CD4-positive, CD25-positive, alpha-beta regulatory T cell (primary cell): Measurements from ENCODE around the gene PDP2. TPM values are rescaled to one million over a fixed set of nuclear protein-coding genes. Genes with fewer than 3 reads are reported as not detected.

Experiments
- ATAC-seq, 2 donors: fragments of 150-1000 bp; cut with Tn5 transposase; one replicate each; pipeline ENCODE4 v1.10.0; 2021; ENCODE audit warnings: low read depth in 2 of 2, moderate number of reproducible peaks in 2 of 2, moderate library complexity in 1 of 2
- DNase-seq, 3 donors: peaks; one replicate each; pipeline versions ENCODE4 v3.0.0 to v3.0.0-alpha.2; 2012 to 2022; ENCODE audit warnings: mixed read lengths in 1 of 3
- H3K27ac ChIP-seq: one replicate; pipeline ENCODE4 v1.7.0; 2013; ENCODE audit warnings: mild to moderate bottlenecking, low read length; ENCODE audit not compliant: insufficient read depth, poor library complexity, severe bottlenecking
- H3K27me3 ChIP-seq: one replicate; pipeline ENCODE4 v1.7.0; 2013; ENCODE audit warnings: low read length; ENCODE audit not compliant: control insufficient read depth, insufficient read depth
- H3K36me3 ChIP-seq: one replicate; pipeline ENCODE4 v1.7.0; 2013; ENCODE audit warnings: mild to moderate bottlenecking, low read length, moderate library complexity; ENCODE audit not compliant: control insufficient read depth, insufficient read depth
- H3K4me1 ChIP-seq: 2 replicates; pipeline ENCODE4 v1.7.0; 2013; ENCODE audit warnings: mild to moderate bottlenecking, low read length; ENCODE audit not compliant: insufficient read depth, control insufficient read depth, poor library complexity, severe bottlenecking
- H3K4me3 ChIP-seq: one replicate; pipeline ENCODE4 v1.7.0; 2013; ENCODE audit warnings: low read depth, mild to moderate bottlenecking, low read length, moderate library complexity
- H3K9me3 ChIP-seq, 2 experiments: 1 replicate in 1 of 2; 2 replicates in 1 of 2; pipeline ENCODE4 v1.7.0; 2013; ENCODE audit warnings: low read length in 2 of 2, mild to moderate bottlenecking in 1 of 2, moderate library complexity in 1 of 2; ENCODE audit not compliant: control insufficient read depth in 2 of 2
- H3K27ac Mint-ChIP-seq, 3 donors: one replicate each; pipeline ENCODE4 v1.8.0; 2020 to 2022; ENCODE audit warnings: mild to moderate bottlenecking in 3 of 3, mixed read lengths in 3 of 3, moderate library complexity in 2 of 3
- H3K27me3 Mint-ChIP-seq: one replicate; pipeline ENCODE4 v1.8.0; 2022; ENCODE audit warnings: mild to moderate bottlenecking, mixed read lengths
- H3K36me3 Mint-ChIP-seq: one replicate; pipeline ENCODE4 v1.8.0; 2020; ENCODE audit warnings: mixed read lengths
- H3K4me1 Mint-ChIP-seq, 4 donors: one replicate each; pipeline ENCODE4 v1.8.0; 2020 to 2022; ENCODE audit warnings: mixed read lengths in 4 of 4, mild to moderate bottlenecking in 1 of 4
- H3K4me3 Mint-ChIP-seq, 4 donors: one replicate each; pipeline ENCODE4 v1.8.0; 2020 to 2022; ENCODE audit warnings: mild to moderate bottlenecking in 4 of 4, mixed read lengths in 4 of 4, moderate library complexity in 3 of 4
- H3K9me3 Mint-ChIP-seq, 7 donors: one replicate each; pipeline ENCODE4 v1.8.0; 2020 to 2022; ENCODE audit warnings: mixed read lengths in 7 of 7, mild to moderate bottlenecking in 3 of 7, moderate library complexity in 2 of 7
- polyA plus RNA-seq, 4 donors: library from polyadenylated mRNA; unstranded; fragments of 300-500 nt; fragmentation: Illumina TruSeq; gene quantifications; one replicate each; pipeline ENCODE4 v1.2.3, GENCODE V29; 2021
- total RNA-seq: library from RNA; stranded (reverse); gene quantifications from one replicate; pipeline ENCODE4 v1.2.3, GENCODE V29; 2022

PDP2 gene
- total and polyA plus RNA-seq, 5 donors from 2014 or later = 0.07 to 7.1 (median 1.9) TPM

- peaks cover 0 to 8% (median 4%) of the 10 kb centered on the region in 4 donors for H3K4me1 Mint-ChIP-seq
Measured at GRCh38 chr16:66924527-66925321, 44.4 kb downstream of the PDP2 start.

GRCh38 chr16:66925322-66925840 is 45.1 kb downstream of the PDP2 start, which contains the start of gene RRAD:
Gene RRAD, minus strand, starts transcription at chr16:66925535. Its CDS starts 356 bp downstream, at chr16:66925179.
- Mint-ChIP-seq H3K27ac (no peak within 1 kb of the TSS), H3K27me3 (peaks cover 51% of the 10 kb centered on the region), H3K4me3 (peak within 1 kb of the TSS; percentile 68 to 82 (median 73)), H3K9me3 (peaks cover 0 to 1% (median 0%) of the 10 kb centered on the region in 7 donors), H3K36me3 (peaks cover 7% of the 10 kb centered on the region), H3K4me1 (peaks cover 0 to 8% (median 4%) of the 10 kb centered on the region in 4 donors)
- Histone ChIP-seq H3K4me3 (no peak within 1 kb of the TSS), H3K27ac (no peak within 1 kb of the TSS), H3K9me3 (no peaks in the 10 kb centered on the region), H3K36me3 (no peaks in the 10 kb centered on the region), H3K4me1 (peaks cover 15% of the 10 kb centered on the region), H3K27me3 (peaks cover 11% of the 10 kb centered on the region)
- no peak for DNase-seq
- peak in 1 of 2 donors; percentile 3 for ATAC-seq

More at GRCh38 chr16:66924527-66925321, 44.4 kb downstream of the PDP2 start:
- DNase-seq = peak in 2 of 3 donors; percentile 33 to 40
- no peak overlapping the region for H3K27ac Mint-ChIP-seq
- no peaks in the 10 kb centered on the region for H3K36me3 ChIP-seq
- H3K4me1 ChIP-seq = peaks cover 15% of the 10 kb centered on the region
- H3K27me3 ChIP-seq = peaks cover 11% of the 10 kb centered on the region
- no peak overlapping the region for H3K27ac ChIP-seq
- peak; percentile 55 to 63 for ATAC-seq
- H3K9me3 Mint-ChIP-seq = peaks cover 0 to 1% (median 0%) of the 10 kb centered on the region in 7 donors
- H3K27me3 Mint-ChIP-seq = peaks cover 51% of the 10 kb centered on the region
- H3K36me3 Mint-ChIP-seq = peaks cover 3% of the 10 kb centered on the region
- no peak overlapping the region for H3K4me3 ChIP-seq
- H3K9me3 ChIP-seq = no peaks in the 10 kb centered on the region
- peak overlapping the region in 1 of 4 donors; percentile 71 for H3K4me3 Mint-ChIP-seq

DNA sequence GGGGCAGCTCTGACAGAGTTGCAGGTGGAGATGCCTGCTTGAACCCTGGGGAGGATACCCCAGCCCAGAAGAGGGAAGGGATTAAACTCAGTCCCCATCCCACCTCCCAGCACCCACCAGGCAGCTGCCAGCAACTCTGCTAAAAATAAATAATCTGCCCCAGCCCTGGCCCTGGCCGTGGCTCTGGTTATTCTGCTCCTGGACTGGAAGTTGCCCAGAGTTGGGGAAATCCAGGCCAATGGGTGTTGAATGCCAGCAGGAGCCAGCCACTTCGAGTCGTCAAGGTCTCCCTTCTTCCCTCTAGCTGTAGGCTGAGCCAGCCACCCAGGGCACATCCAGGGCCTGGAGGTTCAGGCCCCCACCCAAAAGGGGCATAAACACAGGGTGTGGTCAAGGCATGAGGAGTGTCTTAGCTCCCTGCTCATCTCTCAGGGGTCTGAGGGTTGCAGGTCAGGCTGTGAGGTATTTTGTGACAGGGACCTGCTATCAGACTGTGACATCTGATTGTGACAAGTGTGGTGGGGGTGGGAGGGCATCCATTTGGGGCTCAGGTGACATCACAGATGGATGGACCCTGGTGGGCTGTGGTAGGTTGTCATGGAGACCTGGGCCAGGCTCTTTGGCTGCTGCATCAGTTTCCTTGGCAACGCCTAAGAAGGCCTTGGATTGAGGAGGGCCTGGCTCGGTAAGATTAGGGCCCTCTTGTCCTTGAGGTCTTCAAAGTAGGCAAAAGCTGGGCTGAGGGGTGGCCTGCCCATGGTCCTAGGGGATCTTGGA is 46.0 kb downstream of the PDP2 start:
- H3K4me1 ChIP-seq = peaks cover 15% of the 10 kb centered on the region
- H3K27me3 Mint-ChIP-seq = peaks cover 46% of the 10 kb centered on the region
- H3K9me3 ChIP-seq = no peaks in the 10 kb centered on the region
- H3K9me3 Mint-ChIP-seq = peaks cover 0 to 1% (median 0%) of the 10 kb centered on the region in 7 donors
- peaks cover 0 to 8% (median 4%) of the 10 kb centered on the region in 4 donors for H3K4me1 Mint-ChIP-seq
- H3K4me3 Mint-ChIP-seq = peak overlapping the region in 3 of 4 donors; percentile 68 to 82 (median 75)
- DNase-seq (no peak), ATAC-seq (no peak)
- peaks cover under 1% of the 10 kb centered on the region for H3K36me3 ChIP-seq
- H3K36me3 Mint-ChIP-seq = peaks cover 7% of the 10 kb centered on the region
- H3K27ac Mint-ChIP-seq = no peak overlapping the region
- H3K27ac ChIP-seq = no peak overlapping the region
- no peak overlapping the region for H3K4me3 ChIP-seq
- peaks cover 11% of the 10 kb centered on the region for H3K27me3 ChIP-seq

DNA sequence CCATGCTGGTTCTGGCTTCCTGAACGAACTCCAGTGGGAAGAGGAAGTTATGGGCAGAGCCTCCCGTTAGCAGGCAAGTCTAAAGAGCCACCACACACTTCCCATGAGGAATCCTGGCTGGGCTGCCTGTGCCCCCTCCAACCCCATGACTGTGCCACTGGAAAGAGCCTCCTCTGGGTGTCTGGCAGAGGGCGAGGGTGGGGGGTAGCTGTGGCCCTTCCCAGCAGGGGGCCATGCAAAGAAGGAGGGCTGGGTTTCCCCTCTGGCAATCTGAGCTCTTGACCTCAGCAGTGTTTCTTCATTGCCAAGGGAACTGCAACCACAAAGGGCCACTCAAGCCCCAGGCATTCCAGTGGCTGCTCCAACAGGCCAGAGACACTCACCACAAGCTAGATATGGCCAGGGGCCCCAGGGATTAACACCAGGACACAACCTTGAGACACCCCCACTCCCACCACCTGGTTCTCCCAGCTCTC is 46.7 kb downstream of the PDP2 start:
- no peak for ATAC-seq
- peaks cover 0 to 14% (median 6%) of the 10 kb centered on the region in 4 donors for H3K4me1 Mint-ChIP-seq
- H3K27me3 Mint-ChIP-seq = peaks cover 43% of the 10 kb centered on the region

DNA sequence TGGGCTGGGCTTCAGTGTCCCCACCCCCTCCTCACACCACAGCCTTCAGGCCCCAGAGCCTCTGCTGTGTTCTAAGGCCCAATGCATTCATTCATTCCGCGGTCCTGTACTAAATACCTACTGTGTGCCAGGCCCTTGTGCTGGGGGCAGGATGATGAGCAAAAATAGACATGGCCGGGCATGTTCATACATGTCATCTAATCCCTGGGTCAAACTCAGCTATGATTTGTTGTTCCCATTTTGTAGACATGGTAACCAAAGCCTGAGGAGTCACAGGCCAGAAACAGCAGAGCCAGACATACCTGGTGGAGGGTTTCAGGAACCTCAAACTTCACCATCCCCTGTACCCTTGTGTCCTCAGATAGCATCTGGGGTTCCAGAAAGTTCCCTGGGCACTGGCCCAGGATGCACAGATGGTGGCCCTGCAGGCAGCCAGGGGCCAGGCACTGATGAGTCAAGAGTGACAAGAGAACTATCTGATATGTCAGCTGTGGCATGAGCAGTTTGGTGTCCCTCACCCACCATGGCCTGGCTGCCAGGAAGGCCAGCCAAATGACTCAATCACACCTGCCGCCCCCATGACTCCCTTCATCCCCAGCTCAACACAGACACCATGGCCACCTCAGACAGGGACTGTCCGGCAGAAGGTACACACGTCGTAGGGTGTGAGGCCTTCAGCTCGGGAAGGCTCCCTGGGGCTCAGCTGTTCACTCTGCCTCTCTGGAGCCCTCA is 47.8 kb downstream of the PDP2 start:
- no peak overlapping the region for H3K27ac Mint-ChIP-seq

More for the DNA sequence above, 46.7 kb downstream of the PDP2 start:
- H3K36me3 ChIP-seq = peaks cover 7% of the 10 kb centered on the region
- H3K4me3 Mint-ChIP-seq = peak overlapping the region in 1 of 4 donors; percentile 68
- H3K36me3 Mint-ChIP-seq = peaks cover 7% of the 10 kb centered on the region
- no peak overlapping the region for H3K4me3 ChIP-seq
- H3K9me3 Mint-ChIP-seq = peaks cover 0 to 1% (median 0%) of the 10 kb centered on the region in 7 donors
- DNase-seq = no peak
- peaks cover 15% of the 10 kb centered on the region for H3K4me1 ChIP-seq
- H3K9me3 ChIP-seq = no peaks in the 10 kb centered on the region
- no peak overlapping the region for H3K27ac ChIP-seq
- H3K27me3 ChIP-seq = peaks cover 11% of the 10 kb centered on the region
- no peak overlapping the region for H3K27ac Mint-ChIP-seq

DNA sequence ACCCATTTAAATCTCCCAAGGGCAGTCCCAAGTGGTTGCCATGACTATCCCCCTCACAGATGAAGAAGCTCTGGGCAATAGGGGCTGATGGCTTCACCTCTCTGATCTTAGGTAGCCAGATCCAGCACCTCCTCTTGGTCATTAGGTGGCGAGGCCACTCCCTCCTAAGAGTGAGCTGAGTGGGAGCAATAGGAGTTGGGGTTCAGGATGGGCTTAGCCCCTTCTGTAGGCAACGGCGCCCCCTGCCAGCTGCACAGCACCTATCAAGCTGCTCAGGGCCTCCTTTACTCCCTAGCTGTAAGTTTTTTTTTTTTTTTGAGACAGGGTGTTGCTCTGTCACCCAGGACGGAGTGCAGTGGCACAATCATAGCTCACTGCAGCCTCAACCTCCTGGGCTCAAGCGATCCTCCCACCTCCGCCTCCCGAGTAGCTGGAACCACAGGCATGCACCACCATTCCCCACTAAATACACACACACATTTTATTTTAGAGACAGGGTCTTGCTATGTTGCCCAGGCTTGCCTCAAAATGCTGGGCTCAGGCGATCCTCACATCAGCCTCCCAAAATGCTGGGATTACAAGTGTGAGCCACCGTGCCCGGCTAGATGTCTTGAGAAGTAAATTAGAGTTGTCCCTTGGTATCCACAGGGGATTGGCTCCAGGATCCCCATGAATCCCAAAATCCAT is 48.5 kb downstream of the PDP2 start:
- Histone ChIP-seq H3K27me3 (peaks cover 11% of the 10 kb centered on the region), H3K36me3 (peaks cover 11% of the 10 kb centered on the region), H3K4me1 (peaks cover 33% of the 10 kb centered on the region), H3K9me3 (no peaks in the 10 kb centered on the region), H3K4me3 (no peak overlapping the region), H3K27ac (no peak overlapping the region)
- Mint-ChIP-seq H3K27ac (no peak overlapping the region), H3K9me3 (peaks cover 0 to 1% (median 0%) of the 10 kb centered on the region in 7 donors), H3K27me3 (peaks cover 29% of the 10 kb centered on the region), H3K36me3 (peaks cover 11% of the 10 kb centered on the region), H3K4me1 (peaks cover 6 to 33% (median 22%) of the 10 kb centered on the region in 4 donors), H3K4me3 (peak overlapping the region in 1 of 4 donors; percentile 69)
- peak in 1 of 3 donors; percentile 49 for DNase-seq
- ATAC-seq = no peak

More for the DNA sequence above, 47.8 kb downstream of the PDP2 start:
- Histone ChIP-seq H3K36me3 (peaks cover 11% of the 10 kb centered on the region), H3K9me3 (no peaks in the 10 kb centered on the region), H3K27ac (no peak overlapping the region), H3K4me3 (no peak overlapping the region), H3K27me3 (peaks cover 11% of the 10 kb centered on the region), H3K4me1 (peaks cover 26% of the 10 kb centered on the region)
- H3K9me3 Mint-ChIP-seq = peaks cover 0 to 1% (median 0%) of the 10 kb centered on the region in 7 donors
- H3K4me3 Mint-ChIP-seq = peak overlapping the region in 1 of 4 donors; percentile 32
- ATAC-seq (no peak), DNase-seq (no peak)
- peaks cover 36% of the 10 kb centered on the region for H3K27me3 Mint-ChIP-seq
- H3K36me3 Mint-ChIP-seq = peaks cover 11% of the 10 kb centered on the region
- peaks cover 0 to 25% (median 15%) of the 10 kb centered on the region in 4 donors for H3K4me1 Mint-ChIP-seq
